HCT116 (cell line): ENCODE measurements around the gene GPR150. TPM values are rescaled to one million over a fixed set of nuclear protein-coding genes. Genes with fewer than 3 reads are reported as not detected.

Experiments used
- ATAC-seq: fragments of 200-7000 bp; cut with Tn5 transposase; 2 replicates; pipeline ENCODE4 v1.9.1; 2020; ENCODE audit warnings: mild to moderate bottlenecking, moderate library complexity
- BruUV-seq: library from RNA; stranded (reverse); fragments of 400-500 nt; replicated peaks from 2 replicates; lab custom pipeline; 2021; lab: Mats Ljungman, UMichigan
- CTCF ChIA-PET: fragments of 300-600 bp; sonication (Branson Sonifier 250); formaldehyde crosslinking; loops from one replicate; lab custom pipeline; 2021; ENCODE audit warnings: antibody characterized with exemption; lab: Charles Lee
- POLR2A ChIA-PET: fragments of 300-600, 350-600 bp; sonication (Branson Sonifier 250); formaldehyde crosslinking; loops from one replicate; lab custom pipeline; 2021; ENCODE audit warnings: antibody characterized with exemption; lab: Charles Lee
- RAD21 ChIA-PET, 2 experiments: fragments of 300-600 bp; sonication (Branson Sonifier 250); formaldehyde crosslinking; loops; one replicate each; lab custom pipeline; 2023; ENCODE audit warnings: low total read pairs in 2 of 2; ENCODE audit not compliant: uncharacterized antibody in 2 of 2, unreplicated experiment in 2 of 2, low non-redundant PET in 1 of 2; lab: Charles Lee
- DNase-seq: peaks from one replicate; pipeline ENCODE4 v3.0.0-alpha.2; 2010; ENCODE audit warnings: low read depth, low spot score
- H2AFZ ChIP-seq: fragments of 200-600 bp; shearing (Covaris generic), sonication (generic); 2 replicates; pipeline ENCODE4 v1.6.1; 2017; ENCODE audit warnings: low read depth, mixed run types, mixed read lengths, antibody characterized with exemption, low read length; ENCODE audit not compliant: poor library complexity, severe bottlenecking
- H3K27ac ChIP-seq: 2 replicates; pipeline ENCODE4 v1.5.1; 2012; ENCODE audit warnings: low read depth, low read length
- H3K27me3 ChIP-seq: fragments of 200-600 bp; sonication (generic); 2 replicates; pipeline ENCODE4 v1.6.1; 2016; ENCODE audit warnings: mixed run types, low read length, mixed read lengths; ENCODE audit not compliant: insufficient read depth
- H3K36me3 ChIP-seq, 2 experiments: fragments of 200-500 bp in 1 of 2; fragments of 200-600 bp in 1 of 2; sonication (Bioruptor generic) in 1 of 2; sonication (generic) in 1 of 2; 2 replicates each; pipeline versions ENCODE4 v1.5.1 to v1.6.1; 2014 to 2016; ENCODE audit warnings: low read length in 2 of 2, inconsistent platforms in 1 of 2, mixed read lengths in 1 of 2, mixed run types in 1 of 2; ENCODE audit not compliant: insufficient read depth in 2 of 2, control insufficient read depth in 1 of 2
- H3K4me1 ChIP-seq, 2 experiments: fragments of 200-600 bp in 1 of 2; sonication (generic) in 1 of 2; 2 replicates each; pipeline versions ENCODE4 v1.5.1 to v1.6.1; 2012 to 2017; ENCODE audit warnings: low read length in 2 of 2, inconsistent platforms in 1 of 2, mild to moderate bottlenecking in 1 of 2, mixed read lengths in 1 of 2, mixed run types in 1 of 2, moderate library complexity in 1 of 2; ENCODE audit not compliant: insufficient read depth in 2 of 2, control insufficient read depth in 1 of 2
- H3K4me2 ChIP-seq: fragments of 200-600 bp; sonication (generic); 2 replicates; pipeline ENCODE4 v1.6.1; 2017; ENCODE audit warnings: mixed run types, low read length, mixed read lengths
- H3K4me3 ChIP-seq, 2 experiments: fragments of 200-600 bp in 1 of 2; sonication (generic) in 1 of 2; replicated peaks in 1 of 2; 2 replicates each; pipeline ENCODE4 v1.5.1; 2011 to 2016; ENCODE audit warnings: low read length in 2 of 2, control low read depth in 1 of 2, low read depth in 1 of 2, mild to moderate bottlenecking in 1 of 2, mixed read lengths in 1 of 2, mixed run types in 1 of 2
- H3K79me2 ChIP-seq: fragments of 200-600 bp; sonication (generic); 2 replicates; pipeline ENCODE4 v1.6.1; 2017; ENCODE audit warnings: mild to moderate bottlenecking, mixed run types, low read length, moderate library complexity, mixed read lengths; ENCODE audit not compliant: insufficient read depth
- H3K9ac ChIP-seq: fragments of 200-600 bp; sonication (generic); 2 replicates; pipeline ENCODE4 v1.6.1; 2016; ENCODE audit warnings: low read length, mixed read lengths
- H3K9me2 ChIP-seq: fragments of 200-600 bp; sonication (generic), shearing (Covaris generic); 2 replicates; pipeline ENCODE4 v1.6.1; 2017; ENCODE audit warnings: mixed run types, mild to moderate bottlenecking, moderate library complexity; ENCODE audit not compliant: insufficient read depth
- H3K9me3 ChIP-seq, 2 experiments: fragments of 200-500 bp in 1 of 2; fragments of 200-600 bp in 1 of 2; sonication (Bioruptor generic) in 1 of 2; sonication (generic) in 1 of 2; 2 replicates each; pipeline ENCODE4 v1.6.1; 2014 to 2017; ENCODE audit warnings: low read length in 2 of 2, mixed read lengths in 2 of 2, inconsistent platforms in 1 of 2, low read depth in 1 of 2, mild to moderate bottlenecking in 1 of 2, mixed run types in 1 of 2, moderate library complexity in 1 of 2; ENCODE audit not compliant: control insufficient read depth in 1 of 2, insufficient read depth in 1 of 2
- H4K20me1 ChIP-seq: fragments of 200-600 bp; sonication (generic), shearing (Covaris generic); 2 replicates; pipeline ENCODE4 v1.6.1; 2017; ENCODE audit warnings: mixed run types, mild to moderate bottlenecking, moderate library complexity; ENCODE audit not compliant: insufficient read depth
- CEBPB ChIP-seq: IDR thresholded peaks from 2 replicates; pipeline ENCODE4 v1.6.1; 2012; ENCODE audit warnings: low read depth
- EGR1 ChIP-seq: IDR thresholded peaks from 2 replicates; pipeline ENCODE4 v1.6.1; 2012; ENCODE audit warnings: low read depth
- ELF1 ChIP-seq: IDR thresholded peaks from 2 replicates; pipeline ENCODE4 v1.6.1; 2012; ENCODE audit warnings: low read depth, borderline replicate concordance
- EZH2 ChIP-seq: fragments of 200-600 bp; sonication (generic); IDR thresholded peaks from 2 replicates; pipeline ENCODE4 v1.6.1; 2017; ENCODE audit warnings: antibody characterized with exemption, mixed run types
- FOSL1 ChIP-seq: IDR thresholded peaks from 2 replicates; pipeline ENCODE4 v1.6.1; 2012; ENCODE audit warnings: low read depth
- JUND ChIP-seq: IDR thresholded peaks from 2 replicates; pipeline ENCODE4 v1.6.1; 2012
- POLR2A ChIP-seq: IDR thresholded peaks from 2 replicates; pipeline ENCODE4 v1.7.0; 2011; ENCODE audit warnings: borderline replicate concordance; ENCODE audit not compliant: insufficient read depth, insufficient read length; ENCODE audit errors: extremely low read depth
- POLR2AphosphoS5 ChIP-seq: IDR thresholded peaks from 2 replicates; pipeline ENCODE4 v1.6.1; 2011; ENCODE audit warnings: mild to moderate bottlenecking, low read depth, low read length, moderate library complexity
- intact Hi-C: fragments of 100-400 bp; cut with micrococcal nuclease; formaldehyde crosslinking; loops from 2 replicates; pipeline ENCODE4 v1.10.0; 2022
- total RNA-seq: library from RNA; stranded (reverse); gene quantifications from one replicate; pipeline ENCODE4 v1.2.1, GENCODE V29; 2021; ENCODE audit not compliant: unreplicated experiment
- TF ChIP-seq, protein P1 (sequence below): IDR thresholded peaks from 2 replicates; pipeline ENCODE4 v1.6.1; 2012

GPR150 gene
- total RNA-seq, 1 experiment from 2014 or later: not detected

DNA sequence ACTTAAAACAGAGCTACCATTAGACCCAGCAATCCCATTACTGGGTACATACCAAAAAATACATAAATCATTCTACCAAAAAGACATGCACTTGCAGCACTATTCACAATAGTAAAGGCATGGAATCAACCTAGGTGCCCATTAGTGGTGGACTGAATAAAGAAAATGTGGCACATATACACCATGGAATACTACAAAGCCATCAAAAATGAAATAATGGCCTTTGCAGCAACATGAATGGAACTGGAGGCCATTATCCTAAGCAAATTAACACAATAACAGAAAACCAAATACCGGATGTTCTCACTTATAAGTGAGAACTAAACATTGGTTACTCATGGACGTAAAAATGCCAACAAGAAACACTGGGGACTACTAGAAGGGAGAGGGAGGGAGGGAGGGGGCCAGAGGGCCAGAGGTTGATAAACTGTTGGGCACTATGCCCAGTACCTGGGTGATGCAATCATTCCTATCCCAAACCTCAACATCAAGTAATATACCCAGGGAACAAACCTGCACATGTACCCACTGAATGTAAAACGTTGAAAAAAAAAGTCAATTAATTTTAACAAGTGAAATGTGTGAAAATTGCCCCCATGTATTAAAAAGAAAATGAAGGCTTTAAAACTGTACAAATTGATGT lies 24.5 kb upstream of the GPR150 start:
- Histone ChIP-seq H3K27me3 (no peaks in the 10 kb centered on the region), H3K79me2 (no peaks in the 10 kb centered on the region), H3K9ac (no peak overlapping the region), H3K36me3 (no peaks in the 10 kb centered on the region), H3K27ac (no peak overlapping the region), H3K4me1 (peaks cover 0 to 20% of the 10 kb centered on the region in 2 experiments; a peak in 2 of 4 replicates), H3K9me3 (no peaks in the 10 kb centered on the region), H3K4me2 (no peak overlapping the region), H3K9me2 (no peaks in the 10 kb centered on the region), H4K20me1 (no peaks in the 10 kb centered on the region), H3K4me3 (no peak overlapping the region), H2AFZ (no peak overlapping the region)
- ChIA-PET RAD21 (no interaction called here), POLR2A (no interaction called here), CTCF (no interaction called here)
- DNase-seq (no peak), ATAC-seq (no peak)
- no TSS peak for BruUV-seq
- TF ChIP-seq JUND: no peak
- TF ChIP-seq POLR2A: no peak
- TF ChIP-seq, protein P1, sequence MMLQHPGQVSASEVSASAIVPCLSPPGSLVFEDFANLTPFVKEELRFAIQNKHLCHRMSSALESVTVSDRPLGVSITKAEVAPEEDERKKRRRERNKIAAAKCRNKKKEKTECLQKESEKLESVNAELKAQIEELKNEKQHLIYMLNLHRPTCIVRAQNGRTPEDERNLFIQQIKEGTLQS: no peak
- TF ChIP-seq CEBPB: 0 out of 2 replicates have a peak, but pooled peaks have one; percentile 35
- no peak for TF ChIP-seq FOSL1
- TF ChIP-seq EZH2: no peak
- TF ChIP-seq POLR2AphosphoS5: no peak
- intact Hi-C loops: no loop called here

- CTCF ChIA-PET: no interaction called here
Measured at GRCh38 chr5:95599252-95599651, 20.6 kb upstream of the GPR150 start.

More at GRCh38 chr5:95599252-95599651, 20.6 kb upstream of the GPR150 start:
- DNase-seq (no peak), ATAC-seq (no peak)
- Histone ChIP-seq H3K36me3 (no peaks in the 10 kb centered on the region), H3K9me3 (no peaks in the 10 kb centered on the region), H3K4me2 (no peak overlapping the region), H3K9me2 (no peaks in the 10 kb centered on the region), H3K4me1 (no peaks in the 10 kb centered on the region), H2AFZ (no peak overlapping the region), H3K4me3 (no peak overlapping the region), H3K27me3 (no peaks in the 10 kb centered on the region), H3K79me2 (no peaks in the 10 kb centered on the region), H3K27ac (no peak overlapping the region), H4K20me1 (no peaks in the 10 kb centered on the region), H3K9ac (no peak overlapping the region)
- RAD21 ChIA-PET: no interaction called here
- intact Hi-C loops: no loop called here
- POLR2A ChIA-PET: no interaction called here
- BruUV-seq: no TSS peak
- no peak for TF ChIP-seq EGR1
- no peak for TF ChIP-seq JUND
- no peak for TF ChIP-seq ELF1
